B cell (primary cell): ENCODE results near the gene TEX11.

Source experiments
- CTCF ChIP-seq: fragments of 200-600 bp; IDR thresholded peaks from one replicate; pipeline ENCODE4 v1.8.0; 2022; ENCODE audit warnings: antibody characterized with exemption, mild to moderate bottlenecking
- EZH2 ChIP-seq: IDR thresholded peaks from 2 replicates; pipeline ENCODE4 v1.6.1; 2012; ENCODE audit warnings: borderline replicate concordance, low read depth, mild to moderate bottlenecking, moderate library complexity, low read length; ENCODE audit not compliant: insufficient read depth, poor library complexity, severe bottlenecking

- no peak for TF ChIP-seq EZH2
- no peak for TF ChIP-seq CTCF
These were observed 316.4 kb downstream of the TEX11 start for GRCh38 chrX:70592091-70592490.
